Eye (tissue), 1 donor: ENCODE results near the gene ERICH2.

ENCODE experiments used
- DNase-seq: peaks from one replicate; pipeline ENCODE4 v3.0.0-alpha.2; 2015

The ERICH2 gene

DNA sequence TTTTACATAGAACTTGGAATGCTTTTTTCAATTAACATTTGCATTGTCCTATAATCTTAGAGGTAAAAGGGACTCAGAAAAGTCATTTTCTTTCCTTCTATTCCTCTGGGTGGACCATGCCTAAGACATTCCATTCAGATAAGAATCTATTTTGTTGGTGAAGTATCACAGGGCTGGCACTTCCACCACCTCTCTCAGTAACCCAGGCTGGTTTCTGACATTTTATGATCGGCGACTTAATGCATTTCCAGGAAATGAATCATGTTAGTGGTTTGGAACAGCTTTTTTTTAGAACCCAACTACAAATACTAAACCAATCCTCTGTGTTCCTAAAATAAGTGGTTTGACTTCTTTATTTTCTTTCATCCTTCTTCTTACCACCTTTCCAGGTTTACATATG, 73.5 kb downstream of the ERICH2 start:
- no peak for DNase-seq

GRCh38 chr2:170845343-170845742, 75.2 kb downstream of the ERICH2 start:
- DNase-seq: no peak

- no peak for DNase-seq
Measured at GRCh38 chr2:170846314-170846713, 76.1 kb downstream of the ERICH2 start.

- DNase-seq: no peak
Measured at GRCh38 chr2:170847716-170848115, 77.5 kb downstream of the ERICH2 start.
